HEK293 (cell line): ENCODE results near the gene METTL23.
A peak's percentile ranks its signal among the peaks of the same experiment; 100 is the strongest.

ENCODE experiments used
- ATF2 ChIP-seq: fragments of 450-650 bp; formaldehyde crosslinking; IDR thresholded peaks from 2 replicates; pipeline ENCODE4 v1.5.1; 2016; ENCODE audit warnings: missing biosample characterization, missing genetic modification characterization, low read depth
- GLI2 ChIP-seq: fragments of 450-650 bp; formaldehyde crosslinking; IDR thresholded peaks from 2 replicates; pipeline ENCODE4; 2017; ENCODE audit warnings: missing biosample characterization, missing genetic modification characterization, low read depth, borderline replicate concordance
- KLF17 ChIP-seq: fragments of 450-650 bp; formaldehyde crosslinking; IDR thresholded peaks from 2 replicates; pipeline ENCODE4 v1.5.1; 2016; ENCODE audit warnings: missing biosample characterization, missing genetic modification characterization
- KLF9 ChIP-seq: fragments of 450-650 bp; formaldehyde crosslinking; IDR thresholded peaks from 2 replicates; pipeline ENCODE4 v1.5.1; 2016; ENCODE audit warnings: missing biosample characterization, missing genetic modification characterization, low read depth
- PRDM6 ChIP-seq: fragments of 450-650 bp; formaldehyde crosslinking; IDR thresholded peaks from 2 replicates; pipeline ENCODE4 v1.5.1; 2017; ENCODE audit warnings: missing biosample characterization, missing genetic modification characterization
- SP2 ChIP-seq: fragments of 450-650 bp; formaldehyde crosslinking; IDR thresholded peaks from 2 replicates; pipeline ENCODE4 v1.5.1; 2016; ENCODE audit warnings: missing biosample characterization, missing genetic modification characterization
- SP7 ChIP-seq: fragments of 450-650 bp; formaldehyde crosslinking; IDR thresholded peaks from 2 replicates; pipeline ENCODE4 v1.5.1; 2016; ENCODE audit warnings: missing biosample characterization, missing genetic modification characterization
- ZBTB20 ChIP-seq: fragments of 450-650 bp; formaldehyde crosslinking; IDR thresholded peaks from 2 replicates; pipeline ENCODE4 v1.5.1; 2016; ENCODE audit warnings: missing biosample characterization, missing genetic modification characterization
- ZBTB26 ChIP-seq: fragments of 450-650 bp; formaldehyde crosslinking; optimal IDR thresholded peaks from 2 replicates; pipeline ENCODE3; 2016; ENCODE audit warnings: missing biosample characterization, mild to moderate bottlenecking, missing genetic modification characterization
- ZNF133 ChIP-seq: fragments of 450-650 bp; formaldehyde crosslinking; IDR thresholded peaks from 2 replicates; pipeline ENCODE4 v1.5.1; 2016; ENCODE audit warnings: missing biosample characterization, missing genetic modification characterization
- ZNF169 ChIP-seq: fragments of 450-650 bp; formaldehyde crosslinking; IDR thresholded peaks from 2 replicates; pipeline ENCODE4 v1.5.1; 2016; ENCODE audit warnings: missing biosample characterization, missing genetic modification characterization
- ZNF202 ChIP-seq: fragments of 450-650 bp; formaldehyde crosslinking; IDR thresholded peaks from 2 replicates; pipeline ENCODE4 v1.5.1; 2016; ENCODE audit warnings: missing biosample characterization, missing genetic modification characterization, borderline replicate concordance
- ZNF211 ChIP-seq: fragments of 450-650 bp; formaldehyde crosslinking; IDR thresholded peaks from 2 replicates; pipeline ENCODE4 v1.5.1; 2016; ENCODE audit warnings: low read depth, missing biosample characterization, missing genetic modification characterization
- ZNF214 ChIP-seq: fragments of 450-650 bp; formaldehyde crosslinking; IDR thresholded peaks from 2 replicates; pipeline ENCODE4 v1.5.1; 2017; ENCODE audit warnings: missing biosample characterization, mild to moderate bottlenecking, missing genetic modification characterization, borderline replicate concordance
- ZNF362 ChIP-seq: fragments of 450-650 bp; formaldehyde crosslinking; IDR thresholded peaks from 2 replicates; pipeline ENCODE4 v1.5.1; 2016; ENCODE audit warnings: missing biosample characterization, missing genetic modification characterization
- ZNF404 ChIP-seq: fragments of 450-650 bp; formaldehyde crosslinking; IDR thresholded peaks from 2 replicates; pipeline ENCODE4 v1.5.1; 2017; ENCODE audit warnings: missing biosample characterization, missing genetic modification characterization
- ZNF423 ChIP-seq: fragments of 450-650 bp; formaldehyde crosslinking; IDR thresholded peaks from 2 replicates; pipeline ENCODE4 v1.5.1; 2016; ENCODE audit warnings: missing biosample characterization, missing genetic modification characterization
- ZNF48 ChIP-seq: fragments of 450-650 bp; formaldehyde crosslinking; IDR thresholded peaks from 2 replicates; pipeline ENCODE4 v1.5.1; 2016; ENCODE audit warnings: missing biosample characterization, missing genetic modification characterization
- ZNF510 ChIP-seq: fragments of 450-650 bp; formaldehyde crosslinking; IDR thresholded peaks from 2 replicates; pipeline ENCODE4 v1.5.1; 2018; ENCODE audit warnings: mild to moderate bottlenecking, missing genetic modification characterization, missing biosample characterization; ENCODE audit not compliant: insufficient replicate concordance
- ZNF518A ChIP-seq: fragments of 450-650 bp; formaldehyde crosslinking; conservative IDR thresholded peaks from 2 replicates; pipeline ENCODE4 v1.5.1; 2016; ENCODE audit warnings: low read depth, missing biosample characterization, missing genetic modification characterization
- ZNF548 ChIP-seq: fragments of 450-650 bp; formaldehyde crosslinking; IDR thresholded peaks from 2 replicates; pipeline ENCODE4 v1.5.1; 2016; ENCODE audit warnings: missing biosample characterization, missing genetic modification characterization
- ZNF560 ChIP-seq: fragments of 450-650 bp; formaldehyde crosslinking; IDR thresholded peaks from 2 replicates; pipeline ENCODE4 v1.5.1; 2017; ENCODE audit warnings: missing biosample characterization, missing genetic modification characterization, borderline replicate concordance
- ZNF623 ChIP-seq: fragments of 450-650 bp; formaldehyde crosslinking; IDR thresholded peaks from 2 replicates; pipeline ENCODE4 v1.5.1; 2016; ENCODE audit warnings: missing biosample characterization, missing genetic modification characterization
- ZNF626 ChIP-seq: fragments of 450-650 bp; sonication (Bioruptor Pico); formaldehyde crosslinking; IDR thresholded peaks from 2 replicates; pipeline ENCODE4 v1.5.1; 2018; ENCODE audit warnings: missing biosample characterization, missing genetic modification characterization, inconsistent platforms
- ZNF670 ChIP-seq: fragments of 450-650 bp; formaldehyde crosslinking; IDR thresholded peaks from 2 replicates; pipeline ENCODE4 v1.5.1; 2016; ENCODE audit warnings: missing biosample characterization, missing genetic modification characterization, low read depth
- ZNF768 ChIP-seq: fragments of 450-650 bp; formaldehyde crosslinking; IDR thresholded peaks from 2 replicates; pipeline ENCODE4 v1.5.1; 2018; ENCODE audit warnings: missing biosample characterization, mild to moderate bottlenecking, missing genetic modification characterization
- ZSCAN16 ChIP-seq: fragments of 450-650 bp; formaldehyde crosslinking; IDR thresholded peaks from 2 replicates; pipeline ENCODE4 v1.5.1; 2016; ENCODE audit warnings: missing biosample characterization, missing genetic modification characterization

The METTL23 gene

GRCh38 chr17:76700617-76701470 lies 25.8 kb upstream of the METTL23 start (continued):
- TF ChIP-seq KLF17 (tag by site-specific recombination) (peak; percentile 93), ZNF169 (tag by site-specific recombination) (no peak), KLF9 (peak; percentile 35; the same call in 1 of the 2 replicates), ZNF626 (no peak), ZNF510 (tag by site-specific recombination) (no peak), SP2 (peak; percentile 24), ZNF670 (tag by site-specific recombination) (no peak), ZNF548 (tag by site-specific recombination) (no peak), PRDM6 (tag by site-specific recombination) (no peak), ZNF518A (tag by site-specific recombination) (no peak), GLI2 (tag by site-specific recombination) (no peak), ZSCAN16 (tag by site-specific recombination) (no peak), ZNF768 (tag by site-specific recombination) (no peak), ZNF202 (no peak), ZNF560 (tag by site-specific recombination) (no peak), ZNF423 (no peak), ZNF623 (tag by site-specific recombination) (peak; percentile 70), ZNF133 (tag by site-specific recombination) (0 out of 2 replicates have a peak, but pooled peaks have one; percentile 29), ZNF362 (tag by site-specific recombination) (no peak), ZBTB26 (tag by site-specific recombination) (peak; percentile 21), ZNF211 (tag by site-specific recombination) (no peak), ATF2 (tag by site-specific recombination) (peak; percentile 88), ZNF404 (tag by site-specific recombination) (no peak), SP7 (peak; percentile 93), ZBTB20 (tag by site-specific recombination) (peak; percentile 74), ZNF48 (tag by site-specific recombination) (no peak), ZNF214 (tag by site-specific recombination) (no peak)
